ENCODE data around the gene EBF4.
A peak's percentile ranks its signal among the peaks of the same experiment; 100 is the strongest.

EBF4 gene

DNA sequence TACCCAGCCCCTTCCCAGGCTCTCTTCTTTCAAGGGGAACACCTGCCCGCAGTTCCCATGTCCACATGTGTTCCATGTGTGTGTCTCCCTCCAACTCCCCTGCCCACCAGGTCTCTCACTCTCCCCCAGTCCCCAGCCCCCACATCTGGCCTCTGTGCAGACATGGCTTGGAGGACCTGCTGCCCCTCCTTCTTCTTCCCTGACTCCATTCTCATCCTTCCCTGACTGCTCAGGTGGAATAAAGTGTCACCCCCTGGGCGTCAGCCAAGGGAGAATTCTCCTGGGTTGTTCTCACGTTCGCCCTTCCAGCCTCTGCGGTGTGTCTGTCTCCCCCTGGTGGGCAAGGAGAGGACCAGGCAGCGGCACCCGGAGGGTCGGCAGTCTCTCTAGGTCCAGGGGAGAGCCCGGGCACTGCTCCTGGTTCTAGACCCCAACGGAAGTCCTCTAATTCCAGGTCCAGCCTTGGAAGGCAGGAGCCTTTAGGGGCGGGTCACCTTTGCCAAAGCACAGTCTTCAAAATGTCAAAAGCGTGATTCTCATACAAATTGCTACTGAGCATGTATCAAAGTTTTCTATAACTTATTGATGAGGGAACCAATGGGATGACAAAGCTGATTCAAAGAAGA is 50.5 kb downstream of the EBF4 start:
- peak; percentile 67 for DNase-seq (ENCODE audit: low read depth)

DNA sequence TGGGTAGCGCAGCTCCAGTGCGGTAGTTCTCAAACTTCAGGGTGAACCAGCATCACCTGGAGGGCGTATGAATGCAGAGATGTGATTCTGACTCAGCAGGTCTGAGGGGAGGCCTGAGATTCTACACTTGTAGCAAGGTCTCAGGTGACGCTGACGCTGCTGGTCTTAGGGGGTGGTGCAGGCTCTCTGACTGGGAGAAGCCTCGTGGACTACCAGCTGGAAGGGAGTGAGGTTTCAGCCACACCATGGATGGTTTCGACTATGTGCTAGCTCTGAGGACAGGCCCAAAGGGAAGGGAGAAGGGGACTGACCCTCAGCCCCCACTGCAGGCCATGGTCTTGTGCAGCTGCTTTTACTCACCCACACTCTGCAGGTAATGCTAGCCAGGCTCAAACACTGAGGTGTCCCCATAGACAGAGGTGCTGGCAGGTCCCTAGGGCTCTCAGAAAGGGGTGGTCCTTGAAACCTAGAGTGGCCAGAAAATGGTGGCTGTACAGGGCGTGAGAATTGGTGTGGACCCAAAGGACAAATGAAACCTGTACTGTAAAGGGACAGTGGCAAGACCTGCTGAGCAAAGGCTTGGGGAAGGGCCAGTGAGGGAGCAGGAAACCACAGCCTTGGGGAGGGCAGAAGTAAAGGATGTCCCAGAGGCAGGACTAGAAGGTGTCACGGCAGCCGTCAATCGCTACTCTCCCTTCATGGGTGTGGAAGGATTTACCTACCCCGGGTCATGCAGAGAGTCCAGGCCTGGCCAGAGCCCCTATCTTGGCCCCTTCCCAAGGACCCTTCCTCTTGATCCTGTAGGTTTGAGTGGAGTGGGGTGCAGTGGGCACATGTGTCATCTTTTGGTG is 52.7 kb downstream of the EBF4 start:
- no peak for DNase-seq (ENCODE audit: low read depth)

DNA sequence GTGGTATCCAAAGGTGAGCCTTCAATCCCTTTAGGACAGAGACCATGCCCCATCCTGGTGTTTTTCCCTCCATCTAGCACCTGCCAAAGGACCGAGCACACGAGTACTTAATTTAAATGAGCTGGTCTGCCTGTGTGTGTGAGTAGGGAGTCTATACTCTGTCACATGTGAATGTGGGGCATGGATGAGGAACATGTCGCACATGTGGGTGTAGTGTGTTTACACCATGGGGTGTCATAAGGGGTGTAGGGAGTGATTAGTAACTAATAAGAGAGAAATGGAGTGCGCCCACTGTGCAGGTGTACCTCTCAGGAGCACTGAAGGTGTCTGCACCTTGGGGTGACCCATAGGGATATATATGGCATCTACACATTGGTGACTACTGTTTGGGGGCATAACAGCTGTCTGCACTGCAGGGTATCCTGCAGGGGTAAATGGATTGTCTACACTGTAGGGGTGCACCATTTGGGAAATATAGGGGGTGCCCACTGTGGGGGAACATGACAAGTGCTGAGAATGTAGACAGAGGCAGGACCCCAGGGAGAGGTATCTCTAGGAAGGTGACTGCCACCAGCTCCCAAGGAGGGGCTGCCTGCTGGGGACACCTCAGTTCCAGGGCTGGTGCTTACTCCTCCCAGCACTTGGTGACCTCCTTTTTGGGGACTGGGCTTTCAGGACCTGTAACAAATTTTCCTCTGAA is 53.5 kb downstream of the EBF4 start:
- no peak for DNase-seq (ENCODE audit: low read depth)

DNA sequence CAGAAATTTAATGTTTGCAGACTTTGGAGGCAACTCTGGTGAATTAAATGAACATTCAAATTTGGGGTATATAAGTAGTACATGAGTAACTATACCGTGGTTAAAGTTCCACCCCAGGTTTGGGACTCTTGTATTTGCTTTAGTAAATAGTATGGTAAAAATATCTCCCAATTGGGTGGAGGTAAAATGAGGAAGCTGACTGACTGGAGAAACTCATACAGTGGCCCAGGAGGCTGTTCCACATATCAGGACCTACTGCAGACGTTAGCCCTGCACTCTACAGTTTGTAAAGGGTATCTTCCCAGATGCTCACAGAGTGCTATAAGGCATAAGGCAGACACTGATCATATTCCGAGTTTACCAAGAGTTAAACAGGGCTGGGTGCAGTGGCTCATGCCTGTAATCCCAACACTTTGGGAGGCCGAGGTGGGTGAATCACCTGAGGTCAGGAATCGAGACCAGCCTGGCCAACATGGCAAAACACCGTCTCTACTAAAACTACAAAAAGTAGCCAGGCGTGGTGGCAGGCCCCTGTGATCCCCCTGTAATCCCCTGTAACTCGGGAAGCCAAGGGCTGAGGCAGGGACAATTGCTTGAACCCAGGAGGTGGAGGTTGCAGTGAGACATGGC is 54.2 kb downstream of the EBF4 start:
- DNase-seq (ENCODE audit: low read depth), result no peak

DNA sequence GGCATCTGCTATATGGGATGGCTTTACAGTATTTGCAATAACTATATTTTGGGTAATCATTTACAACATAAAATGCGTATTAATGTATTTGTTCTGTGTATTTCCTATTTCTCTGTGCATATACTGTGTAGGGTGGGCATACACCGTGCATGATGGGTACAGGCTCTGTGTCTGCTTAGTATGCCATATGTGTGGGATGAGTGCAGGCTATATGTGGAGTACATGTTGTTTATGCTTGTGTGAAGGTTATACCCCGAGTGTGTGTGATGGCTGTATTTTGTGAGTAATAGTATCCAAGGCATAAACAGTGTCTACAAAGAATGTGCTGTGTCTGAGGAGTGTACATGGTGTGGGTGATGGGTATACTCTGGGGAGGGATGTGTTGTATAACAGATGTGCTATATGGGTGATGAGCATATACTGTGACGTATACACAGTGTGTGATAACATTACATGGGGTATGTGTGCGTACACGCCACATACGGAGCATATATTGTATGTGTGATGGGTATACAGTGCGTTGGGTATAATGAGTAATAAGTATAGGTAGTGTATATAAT is 55.2 kb downstream of the EBF4 start:
- no peak for DNase-seq (ENCODE audit: low read depth)

DNA sequence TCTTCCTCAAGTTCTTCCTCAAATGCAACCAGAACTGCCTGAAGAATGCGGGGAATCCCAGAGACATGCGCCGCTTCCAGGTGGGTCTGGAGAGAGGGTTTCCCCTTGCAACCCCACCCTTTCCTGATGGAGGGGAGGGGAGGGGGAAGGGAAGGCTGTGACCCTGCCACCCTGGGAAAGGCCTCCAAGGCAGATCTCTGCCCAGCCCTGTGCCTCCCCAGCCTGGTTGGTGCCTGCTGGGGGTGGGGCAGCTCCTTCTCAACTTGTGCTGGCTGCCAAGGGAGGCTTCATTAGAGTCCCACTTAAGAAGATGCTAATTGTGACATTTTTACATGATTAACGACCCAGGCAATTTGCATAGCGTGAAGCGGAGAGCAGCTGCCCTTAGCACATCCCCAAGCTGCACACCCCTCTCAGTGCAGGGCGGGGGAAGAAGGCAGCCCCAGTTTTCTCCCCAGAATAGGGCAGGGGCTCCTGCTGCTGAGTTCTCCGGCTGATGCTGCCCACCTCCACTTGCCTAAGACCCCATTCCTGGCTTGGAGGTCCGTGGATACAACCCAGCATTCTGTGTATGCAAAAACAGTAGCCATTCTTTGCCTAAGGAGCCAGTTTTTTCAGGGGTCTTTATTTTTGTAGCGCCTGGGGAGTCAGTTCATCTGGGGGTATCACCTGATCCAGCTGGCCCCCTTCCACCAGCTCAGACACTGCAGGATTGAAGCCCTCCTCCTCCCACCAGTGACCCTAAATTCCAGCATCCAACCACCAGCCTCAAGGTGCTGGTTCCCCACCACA is 56.2 kb downstream of the EBF4 start:
- no peak for DNase-seq (ENCODE audit: low read depth)

DNA sequence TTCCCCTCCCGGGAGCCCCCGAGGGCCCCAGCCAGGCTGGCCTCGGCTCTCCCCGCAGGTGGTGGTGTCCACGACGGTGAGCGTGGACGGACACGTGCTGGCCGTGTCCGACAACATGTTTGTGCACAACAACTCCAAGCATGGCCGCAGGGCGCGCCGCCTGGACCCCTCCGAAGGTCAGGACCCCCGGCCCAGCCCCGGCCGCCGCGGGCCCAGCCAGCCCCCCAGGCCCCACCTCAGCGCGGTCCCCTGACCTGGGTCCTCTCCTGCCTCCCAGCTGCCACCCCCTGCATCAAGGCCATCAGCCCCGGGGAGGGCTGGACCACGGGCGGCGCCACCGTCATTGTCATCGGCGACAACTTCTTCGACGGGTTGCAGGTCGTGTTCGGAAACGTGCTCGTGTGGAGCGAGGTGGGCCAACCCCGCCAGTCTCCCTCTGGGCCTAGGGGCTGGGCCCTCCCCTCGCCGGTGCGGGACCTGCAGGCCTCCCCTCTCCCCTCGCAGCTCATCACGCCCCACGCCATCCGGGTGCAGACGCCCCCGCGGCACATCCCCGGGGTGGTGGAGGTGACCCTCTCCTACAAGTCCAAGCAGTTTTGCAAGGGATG is 56.9 kb downstream of the EBF4 start:
- no peak for DNase-seq (ENCODE audit: low read depth)

DNA sequence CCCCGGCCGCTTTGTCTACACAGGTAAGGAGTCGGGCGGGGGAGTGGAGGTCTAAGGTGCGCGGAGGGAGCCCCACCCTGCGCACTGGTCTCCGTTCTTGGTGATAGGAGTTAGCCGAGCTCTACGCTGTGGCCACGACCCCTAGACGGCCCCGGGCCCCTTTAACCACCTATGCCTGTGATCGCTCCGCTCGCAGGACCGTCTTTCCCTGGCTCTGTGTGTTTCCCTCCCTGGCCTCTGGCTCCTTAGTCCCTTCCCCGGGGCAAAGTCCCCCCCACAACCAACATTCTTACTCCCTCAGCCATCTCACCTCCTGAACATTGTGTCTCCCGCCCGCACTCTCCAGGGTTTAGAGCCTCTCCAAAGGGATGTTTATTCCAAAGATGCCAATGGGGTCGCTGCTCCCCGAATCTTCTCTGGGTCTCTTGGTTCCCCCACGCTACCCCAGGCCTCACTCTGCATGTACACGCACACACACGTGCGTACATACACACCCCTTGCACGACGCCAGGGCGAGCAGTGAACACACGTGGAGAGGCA is 57.4 kb downstream of the EBF4 start:
- no peak for DNase-seq (ENCODE audit: low read depth)

DNA sequence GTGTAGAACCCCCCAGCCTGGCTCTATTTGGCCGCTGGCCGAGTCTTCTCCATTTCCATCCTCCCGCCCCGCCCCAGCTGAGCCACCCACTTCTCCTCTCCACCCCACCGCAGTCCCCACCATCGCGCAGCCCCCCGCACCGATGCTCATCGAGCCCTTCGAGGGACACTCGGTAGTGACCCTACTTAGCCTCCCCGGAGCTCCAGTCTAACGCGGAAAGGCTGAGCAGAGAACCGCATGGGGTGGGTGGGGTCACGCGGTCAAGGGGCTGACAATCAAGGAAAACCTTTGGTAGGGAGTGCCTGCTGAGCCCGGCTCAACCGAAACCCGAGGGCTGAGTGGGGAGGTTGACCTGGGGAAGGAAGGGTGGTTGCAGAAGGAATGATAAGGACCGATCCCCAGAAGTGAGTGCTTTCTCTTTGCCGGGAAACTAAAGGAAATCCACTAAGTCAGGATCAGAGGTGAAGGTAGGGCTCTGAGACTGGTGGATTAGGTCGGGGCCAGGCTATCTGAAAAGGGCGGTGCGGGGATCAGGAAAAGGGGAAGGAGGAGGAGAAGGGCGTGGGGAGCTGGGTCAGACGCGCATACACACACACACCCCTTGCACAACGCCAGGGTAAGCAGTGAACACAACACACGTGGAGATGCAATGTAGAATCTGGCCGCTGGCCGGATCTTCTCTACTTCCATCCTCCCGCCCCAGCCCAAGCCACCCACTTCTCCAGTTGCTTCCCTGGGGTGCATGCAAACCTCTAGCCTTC is 58.1 kb downstream of the EBF4 start:
- DNase-seq (ENCODE audit: low read depth), result no peak

DNA sequence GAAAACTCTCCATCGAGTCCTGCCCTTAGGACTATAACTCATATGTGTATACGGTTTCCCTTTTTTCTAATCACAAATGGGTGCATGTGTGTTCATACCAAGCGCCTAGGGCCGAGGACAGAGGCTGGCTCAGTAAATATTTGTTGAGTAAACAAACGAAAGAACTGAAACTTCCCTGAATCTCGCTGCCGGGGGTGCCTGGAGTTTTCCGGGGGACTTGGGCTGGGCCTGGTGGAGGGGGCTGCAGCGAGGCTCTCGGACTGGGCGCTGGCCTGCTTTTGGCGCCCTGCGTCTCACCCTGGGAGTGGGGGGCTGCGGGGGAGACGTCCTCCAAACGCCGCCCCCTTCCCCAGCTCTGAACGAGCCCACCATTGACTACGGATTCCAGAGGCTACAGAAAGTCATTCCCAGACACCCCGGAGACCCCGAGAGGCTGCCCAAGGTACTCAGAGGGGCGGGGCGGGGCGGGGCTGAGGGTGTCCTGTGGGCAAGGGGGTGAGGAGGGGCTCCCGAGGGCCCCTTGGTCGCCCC is 58.8 kb downstream of the EBF4 start:
- DNase-seq (ENCODE audit: low read depth), result no peak

DNA sequence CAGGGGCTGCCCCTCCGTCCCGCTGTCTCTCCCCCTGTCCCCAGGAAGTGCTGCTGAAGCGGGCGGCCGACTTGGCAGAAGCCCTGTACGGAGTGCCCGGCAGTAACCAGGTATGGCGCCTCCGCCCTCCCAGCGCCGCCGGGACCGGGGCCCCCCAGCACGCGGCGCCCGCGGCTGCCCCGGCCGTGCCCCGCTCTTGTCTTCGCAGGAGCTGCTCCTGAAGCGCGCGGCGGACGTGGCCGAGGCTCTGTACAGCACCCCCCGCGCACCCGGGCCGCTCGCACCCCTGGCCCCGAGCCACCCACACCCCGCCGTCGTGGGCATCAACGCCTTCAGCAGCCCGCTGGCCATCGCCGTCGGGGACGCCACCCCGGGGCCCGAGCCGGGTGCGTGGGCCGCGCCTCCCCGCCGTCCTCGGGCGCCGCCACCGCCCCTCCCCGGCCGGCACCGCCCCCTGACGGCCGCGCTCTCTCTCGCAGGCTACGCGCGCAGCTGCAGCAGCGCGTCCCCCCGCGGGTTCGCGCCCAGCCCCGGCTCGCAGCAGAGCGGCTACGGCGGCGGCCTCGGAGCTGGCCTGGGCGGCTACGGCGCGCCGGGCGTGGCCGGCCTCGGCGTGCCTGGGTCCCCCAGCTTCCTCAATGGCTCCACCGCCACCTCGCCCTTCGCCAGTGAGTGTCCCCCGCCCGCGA is 59.4 kb downstream of the EBF4 start:
- peak; percentile 13 for DNase-seq (ENCODE audit: low read depth)

DNA sequence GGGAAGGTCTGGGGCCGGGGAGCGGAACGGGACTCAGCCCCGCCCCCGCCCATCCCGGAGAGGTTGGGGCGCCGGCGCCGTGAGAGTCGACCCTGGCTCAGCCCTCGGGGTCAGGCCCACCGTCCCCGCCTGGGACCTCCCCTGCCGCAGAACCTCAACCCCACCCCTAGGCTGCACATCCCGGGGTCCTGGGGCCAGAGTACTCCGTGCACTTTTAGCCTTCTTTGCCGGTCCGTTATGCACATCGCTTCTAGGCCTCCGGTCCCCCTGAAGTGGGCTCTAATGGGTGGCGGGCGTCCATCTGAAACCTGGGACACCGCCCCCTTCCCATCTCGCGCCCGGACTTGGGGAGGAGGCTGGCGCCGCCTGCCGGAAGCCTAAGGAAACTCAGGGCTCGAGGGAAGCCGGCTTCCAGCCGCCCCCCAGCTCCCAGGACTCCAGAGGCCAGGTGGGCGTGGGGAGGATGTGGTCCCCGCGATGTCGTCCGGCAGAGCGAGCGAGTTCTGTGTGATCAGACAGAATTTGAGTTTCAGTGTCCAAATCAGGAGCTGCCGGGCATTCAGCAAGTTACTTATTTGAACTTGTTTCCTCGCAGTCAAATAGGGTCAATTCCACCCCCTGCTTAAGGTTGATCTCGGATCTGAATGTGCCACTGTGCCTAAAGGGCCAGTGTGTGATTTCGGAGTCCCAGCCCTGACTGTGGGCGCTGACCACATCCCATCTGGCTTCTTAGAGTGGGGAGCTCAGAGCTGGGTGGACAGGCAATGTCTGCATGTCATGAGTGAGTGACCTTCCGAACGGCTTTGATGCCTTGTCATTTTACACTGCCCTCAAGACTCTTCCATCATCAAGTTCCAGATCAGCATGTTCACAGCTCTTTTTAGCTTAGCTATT is 60.2 kb downstream of the EBF4 start:
- no peak for DNase-seq (ENCODE audit: low read depth)

DNA sequence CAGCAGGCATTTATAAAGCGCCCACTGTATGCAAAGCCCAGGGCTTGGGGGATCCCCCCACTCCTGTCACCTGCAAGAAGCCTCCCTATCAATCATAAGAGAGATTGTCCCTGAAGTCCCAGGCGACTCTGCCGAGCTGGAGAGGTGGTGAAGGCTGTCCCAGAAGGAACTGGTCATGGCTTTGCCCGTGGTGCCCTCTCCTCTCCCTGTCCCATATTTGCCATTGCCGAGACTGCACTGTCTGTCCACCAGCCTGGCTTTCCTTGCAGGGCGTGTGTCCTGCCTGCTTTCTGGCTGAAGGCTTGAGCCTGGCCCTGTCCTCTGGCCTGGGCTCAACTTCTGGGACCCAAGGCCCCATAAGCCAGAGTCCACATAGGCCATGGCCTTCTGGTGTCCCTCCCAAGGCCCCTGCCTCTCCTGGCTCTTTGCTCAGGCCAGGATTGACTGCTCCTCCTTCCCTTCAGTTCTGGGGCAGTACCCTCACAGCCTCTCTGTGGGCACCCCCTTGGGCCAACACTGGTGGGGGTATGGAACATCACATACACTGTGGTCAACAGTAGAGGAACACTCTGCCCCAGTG is 61.0 kb downstream of the EBF4 start:
- DNase-seq (ENCODE audit: low read depth), result no peak

DNA sequence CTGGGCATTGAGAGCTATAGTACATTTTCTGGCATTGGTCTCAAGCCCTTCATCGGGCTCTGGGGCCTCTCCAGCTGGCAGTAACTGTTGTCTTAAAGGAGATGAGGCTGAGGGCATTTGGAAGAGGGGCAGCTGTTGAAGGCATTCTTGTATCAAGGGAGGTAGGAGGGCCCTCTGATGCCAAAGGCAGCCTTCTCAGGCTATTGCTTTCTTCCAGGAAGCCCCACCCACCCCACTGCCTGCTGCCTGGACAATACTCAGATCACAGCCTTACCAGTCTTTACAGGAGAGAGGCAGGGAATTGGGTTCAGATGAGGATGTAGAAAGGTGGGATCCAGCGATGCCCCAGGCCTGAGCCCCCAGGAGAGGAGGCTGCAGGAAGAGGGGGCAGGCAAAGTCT is 61.8 kb downstream of the EBF4 start:
- no peak for DNase-seq (ENCODE audit: low read depth)

DNA sequence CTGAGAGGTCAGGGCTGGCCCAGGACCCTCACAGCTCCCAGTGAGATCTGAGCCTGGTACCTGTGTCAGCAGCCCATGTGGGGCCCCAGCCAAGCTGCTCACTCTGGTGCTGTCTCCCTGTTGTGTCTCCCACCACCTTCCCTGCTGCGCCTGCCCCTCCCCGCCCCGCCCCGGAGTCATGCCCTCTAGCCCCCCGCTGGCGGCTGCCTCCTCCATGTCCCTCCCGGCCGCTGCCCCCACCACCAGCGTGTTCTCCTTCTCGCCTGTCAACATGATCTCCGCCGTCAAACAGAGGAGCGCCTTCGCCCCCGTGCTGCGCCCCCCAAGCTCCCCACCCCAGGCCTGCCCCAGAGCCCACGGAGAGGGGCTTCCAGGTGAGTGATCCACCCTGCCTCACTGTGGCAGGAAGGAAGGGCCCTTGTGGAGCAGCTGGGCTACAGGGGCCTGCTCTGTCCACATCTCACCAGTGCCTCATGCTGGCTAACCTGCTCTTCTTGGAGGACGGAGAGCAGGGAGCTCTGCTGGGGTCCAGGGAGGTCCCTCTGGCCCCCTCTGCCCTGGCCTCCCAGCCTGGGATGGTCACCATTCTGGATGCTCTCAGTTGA is 63.0 kb downstream of the EBF4 start:
- no peak for DNase-seq (ENCODE audit: low read depth)

DNA sequence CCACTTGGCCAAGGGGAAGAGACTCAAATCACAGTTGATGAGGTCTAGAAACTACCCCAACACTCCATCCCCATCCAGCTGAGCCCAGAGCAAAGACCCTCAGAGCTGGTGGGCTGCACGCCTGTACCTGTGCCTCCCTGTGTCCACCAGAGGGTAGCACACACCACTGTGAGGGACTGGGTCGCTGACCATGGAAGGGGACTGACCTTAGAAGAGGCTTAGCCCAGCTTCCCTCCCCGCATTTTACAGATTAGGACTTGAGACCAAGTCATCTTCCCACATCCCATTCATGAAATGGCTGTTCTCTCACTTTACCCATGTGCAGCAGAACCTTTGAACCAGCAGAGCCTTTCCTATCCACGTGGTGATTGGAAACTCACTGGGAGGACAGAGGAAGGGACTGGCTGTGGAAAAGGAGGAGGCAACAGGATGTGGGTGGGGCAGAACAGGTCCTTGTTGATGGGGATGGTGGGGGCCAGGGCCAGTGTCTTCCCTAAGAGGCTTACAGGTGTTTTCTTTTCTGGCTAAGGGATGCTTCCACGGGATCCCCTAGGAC is 63.6 kb downstream of the EBF4 start:
- DNase-seq (ENCODE audit: low read depth), result no peak

DNA sequence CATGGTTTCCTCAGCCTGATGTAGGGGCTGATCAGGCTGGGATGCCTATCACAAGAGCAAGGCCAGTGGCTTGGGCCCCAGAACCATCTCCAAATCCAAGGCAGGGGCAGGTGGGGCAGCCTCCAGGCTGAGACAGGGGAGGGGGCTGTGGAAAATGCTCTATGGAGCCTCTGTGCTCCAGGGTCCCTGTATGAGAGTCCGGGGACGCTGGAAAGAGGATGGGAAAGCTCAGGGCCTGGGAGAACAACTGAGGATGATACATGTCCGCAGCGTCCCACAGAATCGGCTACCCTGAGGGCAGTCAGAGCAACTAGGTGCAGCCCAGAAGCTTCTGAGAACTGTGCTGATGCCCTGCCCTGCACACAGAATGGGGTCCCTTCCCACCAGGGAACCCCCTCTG is 64.4 kb downstream of the EBF4 start:
- no peak for DNase-seq (ENCODE audit: low read depth)
